ENCODE data around the gene MB. TPM values are rescaled to one million over a fixed set of nuclear protein-coding genes. Genes with fewer than 3 reads are reported as not detected.

Gene MB
- total RNA-seq, 4 donors from 2014 or later = 5.6 to 11.7 (median 9.8) TPM

DNA sequence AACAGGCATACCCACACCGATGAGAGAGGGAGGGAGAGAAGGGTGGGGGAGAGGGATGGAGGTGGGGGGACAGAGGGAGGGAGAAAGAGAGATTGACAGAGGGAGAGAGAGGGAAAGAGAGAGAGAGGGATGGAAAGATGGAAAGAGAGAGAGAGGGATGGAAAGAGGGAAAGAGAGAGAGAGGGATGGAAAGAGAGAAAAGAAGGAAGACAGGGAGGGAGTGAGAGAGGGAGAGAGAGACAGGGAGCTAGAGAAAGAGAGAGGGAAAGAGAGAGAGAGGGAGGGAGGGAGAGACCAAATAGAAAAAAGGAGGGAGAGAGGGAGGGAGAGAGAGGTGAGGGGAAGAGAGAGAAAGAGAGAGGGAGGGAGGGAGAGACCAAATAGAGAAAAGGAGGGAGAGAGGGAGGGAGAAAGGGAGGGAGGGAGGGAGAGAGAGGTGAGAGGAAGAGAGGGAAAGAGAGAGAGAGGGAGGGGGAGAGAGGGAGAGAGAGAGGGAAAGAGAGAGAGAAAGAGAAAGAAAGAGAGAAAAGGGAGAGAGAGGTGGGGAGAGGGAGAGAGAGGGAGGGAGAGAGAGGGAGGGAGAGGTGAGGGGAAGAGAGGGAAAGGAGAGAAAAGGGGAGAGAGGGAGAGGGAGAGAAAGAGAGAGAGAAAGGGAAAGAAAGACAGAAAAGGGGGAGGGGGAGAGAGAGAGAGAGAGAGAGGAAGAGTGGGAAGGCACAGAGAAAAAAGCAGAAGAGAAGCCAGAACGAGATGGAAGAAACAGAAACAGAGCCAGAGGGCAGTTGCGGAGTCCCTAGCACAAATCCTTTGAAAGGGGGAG is 23.8 kb downstream of the MB start:
- H3K4me1 ChIP-seq = no peaks in the 10 kb centered on the region
- peak overlapping the region in 1 of 4 donors; percentile 54 for H3K27ac ChIP-seq
- no peak overlapping the region for H3K4me3 ChIP-seq
- TF ChIP-seq CTCF (IDR thresholded peaks at IDR 0.05) = no peak
- H3K9me3 ChIP-seq = no peaks in the 10 kb centered on the region
- H3K27me3 ChIP-seq = no peaks in the 10 kb centered on the region
- DNase-seq = no peak
- no peaks in the 10 kb centered on the region for H3K36me3 ChIP-seq

DNA sequence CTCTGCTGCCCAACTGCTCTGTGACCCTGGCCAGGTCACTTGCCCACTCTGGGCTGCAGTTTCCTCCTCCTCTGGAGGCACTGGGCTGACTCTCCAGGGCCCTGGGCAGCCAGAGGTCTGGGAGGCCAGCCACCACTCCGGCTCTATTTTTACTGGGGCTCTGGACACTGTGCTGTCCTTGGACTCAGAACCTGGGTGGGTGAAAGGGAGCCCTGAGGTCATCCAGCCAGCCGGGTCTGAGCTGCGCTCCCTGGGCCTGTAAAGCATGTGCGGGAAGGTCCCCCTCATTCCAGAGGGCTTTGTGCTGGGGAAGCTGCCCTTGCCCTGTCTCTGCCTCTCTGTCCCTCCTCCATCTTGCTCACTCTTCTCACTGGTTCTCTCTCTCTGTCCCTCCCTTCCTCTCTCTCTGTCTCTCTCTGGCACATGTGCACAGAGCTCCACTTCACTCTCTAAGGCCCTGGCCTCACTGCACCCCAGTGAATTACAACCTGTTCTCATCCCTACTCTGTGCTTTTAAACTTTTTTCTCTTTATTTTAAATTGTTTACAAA is 24.6 kb downstream of the MB start:
- H3K36me3 ChIP-seq = no peaks in the 10 kb centered on the region
- peak overlapping the region in 1 of 4 donors; percentile 54 for H3K27ac ChIP-seq
- no peak for TF ChIP-seq CTCF (IDR thresholded peaks at IDR 0.05)
- TF ChIP-seq POLR2A (IDR thresholded peaks at IDR 0.05) = no peak
- H3K4me1 ChIP-seq = no peaks in the 10 kb centered on the region
- H3K9me3 ChIP-seq = no peaks in the 10 kb centered on the region
- H3K4me3 ChIP-seq = no peak overlapping the region
- no peaks in the 10 kb centered on the region for H3K27me3 ChIP-seq
- DNase-seq = no peak

GRCh38 chr22:35591714-35592417 is 25.3 kb downstream of the MB start:
- Histone ChIP-seq H3K9me3 (no peaks in the 10 kb centered on the region), H3K36me3 (no peaks in the 10 kb centered on the region), H3K4me1 (no peaks in the 10 kb centered on the region), H3K27me3 (no peaks in the 10 kb centered on the region), H3K27ac (peak overlapping the region in 1 of 4 donors; percentile 54), H3K4me3 (no peak overlapping the region)
- TF ChIP-seq POLR2A (IDR thresholded peaks at IDR 0.05) (no peak), CTCF (IDR thresholded peaks at IDR 0.05) (no peak)
- no peak for DNase-seq

- TF ChIP-seq POLR2A (IDR thresholded peaks at IDR 0.05) = no peak
- Histone ChIP-seq H3K9me3 (no peaks in the 10 kb centered on the region), H3K36me3 (no peaks in the 10 kb centered on the region), H3K27me3 (no peaks in the 10 kb centered on the region), H3K27ac (no peak overlapping the region), H3K4me3 (no peak overlapping the region), H3K4me1 (no peaks in the 10 kb centered on the region)
- DNase-seq = no peak
These were observed 26.4 kb downstream of the MB start for GRCh38 chr22:35590634-35591295.

- Histone ChIP-seq H3K9me3 (no peaks in the 10 kb centered on the region), H3K36me3 (no peaks in the 10 kb centered on the region), H3K27me3 (no peaks in the 10 kb centered on the region), H3K27ac (no peak overlapping the region), H3K4me1 (no peaks in the 10 kb centered on the region), H3K4me3 (no peak overlapping the region)
- no peak for DNase-seq
- TF ChIP-seq POLR2A (IDR thresholded peaks at IDR 0.05) (no peak), CTCF (IDR thresholded peaks at IDR 0.05) (no peak)
These were observed 27.4 kb downstream of the MB start for GRCh38 chr22:35589756-35590093.

All from Peyer's patch (tissue), 4 donors.